CD14-positive monocyte (primary cell): ENCODE data around the gene PHLDA3. TPM values are rescaled to one million over a fixed set of nuclear protein-coding genes. Genes with fewer than 3 reads are reported as not detected.

Experiments
- DNase-seq, 3 donors: peaks; one replicate each; pipeline ENCODE4 v3.0.0-alpha.2; 2011 to 2022
- H2AFZ ChIP-seq: 2 replicates; pipeline ENCODE4 v1.6.0; 2012; ENCODE audit warnings: mild to moderate bottlenecking, low read depth, low read length, inconsistent platforms; ENCODE audit not compliant: insufficient read depth, poor library complexity, severe bottlenecking
- H3K27ac ChIP-seq, 2 donors: 1 replicate in 1 of 2; 2 replicates in 1 of 2; pipeline ENCODE4 v1.5.1; 2012 to 2013; ENCODE audit warnings: low read length in 2 of 2, control low read depth in 1 of 2, inconsistent platforms in 1 of 2, low read depth in 1 of 2, mild to moderate bottlenecking in 1 of 2
- H3K27me3 ChIP-seq, 2 donors: one replicate each; pipeline versions ENCODE4 v1.6.0 to v1.6.1; 2011 to 2013; ENCODE audit warnings: low read length in 2 of 2; ENCODE audit not compliant: control insufficient read depth in 2 of 2, insufficient read depth in 2 of 2
- H3K36me3 ChIP-seq, 2 donors: replicated peaks in 1 of 2; 1 replicate in 1 of 2; 2 replicates in 1 of 2; pipeline versions ENCODE4 v1.5.1 to v1.6.1; 2012 to 2013; ENCODE audit warnings: low read length in 2 of 2, control low read depth in 1 of 2, inconsistent platforms in 1 of 2, mild to moderate bottlenecking in 1 of 2; ENCODE audit not compliant: insufficient read depth in 2 of 2, control insufficient read depth in 1 of 2
- H3K4me1 ChIP-seq, 2 donors: 1 replicate in 1 of 2; 2 replicates in 1 of 2; pipeline versions ENCODE4 v1.5.1 to v1.6.1; 2012 to 2013; ENCODE audit warnings: low read length in 2 of 2, control low read depth in 1 of 2, inconsistent platforms in 1 of 2, mild to moderate bottlenecking in 1 of 2, moderate library complexity in 1 of 2; ENCODE audit not compliant: insufficient read depth in 2 of 2, control insufficient read depth in 1 of 2
- H3K4me2 ChIP-seq: replicated peaks from 2 replicates; pipeline ENCODE3; 2012; ENCODE audit warnings: low read length, moderate library complexity, mild to moderate bottlenecking; ENCODE audit not compliant: poor library complexity, severe bottlenecking; ENCODE audit errors: extremely low read depth
- H3K4me3 ChIP-seq, 3 experiments: fragments of 200-600 bp in 1 of 3; sonication (generic) in 1 of 3; replicated peaks in 1 of 3; 1 replicate in 2 of 3; 2 replicates in 1 of 3; pipeline ENCODE4 v1.5.1; 2011 to 2013; ENCODE audit warnings: low read length in 3 of 3, mild to moderate bottlenecking in 3 of 3, control low read depth in 2 of 3, low read depth in 2 of 3, inconsistent platforms in 1 of 3, moderate library complexity in 1 of 3
- H3K79me2 ChIP-seq: 2 replicates; pipeline ENCODE4 v1.6.0; 2012; ENCODE audit warnings: mild to moderate bottlenecking, control low read depth, inconsistent platforms, low read length, moderate library complexity; ENCODE audit not compliant: insufficient read depth
- H3K9ac ChIP-seq: 2 replicates; pipeline ENCODE4 v1.6.0; 2017; ENCODE audit warnings: low read length, mild to moderate bottlenecking; ENCODE audit not compliant: insufficient read depth, poor library complexity, severe bottlenecking
- H3K9me3 ChIP-seq, 2 donors: replicated peaks in 1 of 2; 1 replicate in 1 of 2; 2 replicates in 1 of 2; pipeline versions ENCODE4 v1.5.1 to v1.6.1; 2012 to 2013; ENCODE audit warnings: low read length in 2 of 2, control low read depth in 1 of 2; ENCODE audit not compliant: control insufficient read depth in 1 of 2, insufficient read depth in 1 of 2
- H4K20me1 ChIP-seq: 2 replicates; pipeline ENCODE4 v1.6.0; 2012; ENCODE audit warnings: mild to moderate bottlenecking, low read length, control low read depth, moderate library complexity; ENCODE audit not compliant: insufficient read depth
- H3K27ac Mint-ChIP-seq, 7 donors: one replicate each; pipeline ENCODE4 v1.8.0; 2020; ENCODE audit warnings: mild to moderate bottlenecking in 7 of 7, mixed read lengths in 7 of 7, moderate library complexity in 6 of 7, inconsistent platforms in 2 of 7
- H3K27me3 Mint-ChIP-seq, 3 donors: one replicate each; pipeline ENCODE4 v1.8.0; 2021 to 2022; ENCODE audit warnings: low read depth in 3 of 3, mild to moderate bottlenecking in 3 of 3, mixed read lengths in 3 of 3, moderate library complexity in 3 of 3, inconsistent platforms in 1 of 3
- H3K36me3 Mint-ChIP-seq, 2 donors: one replicate each; pipeline ENCODE4 v1.8.0; 2020; ENCODE audit warnings: mixed read lengths in 2 of 2, inconsistent platforms in 1 of 2, mild to moderate bottlenecking in 1 of 2
- H3K4me1 Mint-ChIP-seq: one replicate; pipeline ENCODE4 v1.8.0; 2020; ENCODE audit warnings: mild to moderate bottlenecking, mixed read lengths
- H3K4me3 Mint-ChIP-seq, 2 donors: one replicate each; pipeline ENCODE4 v1.8.0; 2020; ENCODE audit warnings: mild to moderate bottlenecking in 2 of 2, mixed read lengths in 2 of 2, moderate library complexity in 1 of 2
- H3K9me3 Mint-ChIP-seq, 7 donors: one replicate each; pipeline ENCODE4 v1.8.0; 2020 to 2022; ENCODE audit warnings: mixed read lengths in 7 of 7, mild to moderate bottlenecking in 6 of 7, moderate library complexity in 6 of 7, inconsistent platforms in 2 of 7
- WGBS: methylation state at CpG from one replicate; pipeline ENCODE4 v1.1.5; 2013; ENCODE audit warnings: missing lambda C conversion rate; ENCODE audit not compliant: insufficient coverage; 5-methylcytosine and 5-hydroxymethylcytosine counted together
- intact Hi-C, 2 donors: fragments of 100-400 bp; cut with micrococcal nuclease; formaldehyde crosslinking; loops; one replicate each; pipeline versions ENCODE4 v1.15.0 to v1.15.1; 2023
- polyA plus RNA-seq, 3 donors: library from polyadenylated mRNA; depleted of rRNA in 1 of 3; unstranded in 2 of 3; stranded (reverse) in 1 of 3; fragments of 300-500 nt in 2 of 3; fragments of >200 nt in 1 of 3; fragmentation: Illumina TruSeq in 2 of 3; gene quantifications; 1 replicate in 2 of 3; 2 replicates in 1 of 3; pipeline ENCODE4 v1.2.3, GENCODE V29; 2012 to 2021
- TF ChIP-seq, protein P1 (sequence below): fragments of 200-600 bp; IDR thresholded peaks from one replicate; pipeline ENCODE4 v1.8.0; 2022; ENCODE audit warnings: antibody characterized with exemption, mild to moderate bottlenecking

The PHLDA3 gene
- polyA plus RNA-seq, 3 donors, result 0.08 TPM; not detected in 2

- Mint-ChIP-seq H3K27me3 (peaks cover 2 to 8% (median 5%) of the 10 kb centered on the region in 3 donors), H3K27ac (no peak overlapping the region), H3K9me3 (no peaks in the 10 kb centered on the region), H3K4me1 (peaks cover 17% of the 10 kb centered on the region), H3K4me3 (no peak overlapping the region), H3K36me3 (no peaks in the 10 kb centered on the region)
- H4K20me1 ChIP-seq, result no peaks in the 10 kb centered on the region
- no peaks in the 10 kb centered on the region for H3K79me2 ChIP-seq
- no peak overlapping the region for H3K27ac ChIP-seq
- 100% methylated on average over 2 of the region's 3 CpGs for WGBS
- H3K4me1 ChIP-seq, result peaks cover 7 to 13% of the 10 kb centered on the region in 2 donors
- no peaks in the 10 kb centered on the region for H3K27me3 ChIP-seq
- no peak overlapping the region for H3K9ac ChIP-seq
- H2AFZ ChIP-seq, result no peak overlapping the region
- no peak overlapping the region for H3K4me2 ChIP-seq
- H3K4me3 ChIP-seq, result no peak overlapping the region
- TF ChIP-seq, protein P1, sequence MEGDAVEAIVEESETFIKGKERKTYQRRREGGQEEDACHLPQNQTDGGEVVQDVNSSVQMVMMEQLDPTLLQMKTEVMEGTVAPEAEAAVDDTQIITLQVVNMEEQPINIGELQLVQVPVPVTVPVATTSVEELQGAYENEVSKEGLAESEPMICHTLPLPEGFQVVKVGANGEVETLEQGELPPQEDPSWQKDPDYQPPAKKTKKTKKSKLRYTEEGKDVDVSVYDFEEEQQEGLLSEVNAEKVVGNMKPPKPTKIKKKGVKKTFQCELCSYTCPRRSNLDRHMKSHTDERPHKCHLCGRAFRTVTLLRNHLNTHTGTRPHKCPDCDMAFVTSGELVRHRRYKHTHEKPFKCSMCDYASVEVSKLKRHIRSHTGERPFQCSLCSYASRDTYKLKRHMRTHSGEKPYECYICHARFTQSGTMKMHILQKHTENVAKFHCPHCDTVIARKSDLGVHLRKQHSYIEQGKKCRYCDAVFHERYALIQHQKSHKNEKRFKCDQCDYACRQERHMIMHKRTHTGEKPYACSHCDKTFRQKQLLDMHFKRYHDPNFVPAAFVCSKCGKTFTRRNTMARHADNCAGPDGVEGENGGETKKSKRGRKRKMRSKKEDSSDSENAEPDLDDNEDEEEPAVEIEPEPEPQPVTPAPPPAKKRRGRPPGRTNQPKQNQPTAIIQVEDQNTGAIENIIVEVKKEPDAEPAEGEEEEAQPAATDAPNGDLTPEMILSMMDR, result no peak
- no peaks in the 10 kb centered on the region for H3K9me3 ChIP-seq
- DNase-seq, result no peak
- no peaks in the 10 kb centered on the region for H3K36me3 ChIP-seq
- intact Hi-C loops, result no loop called here
These were observed 9.9 kb downstream of the PHLDA3 start for GRCh38 chr1:201459052-201459451.

GRCh38 chr1:201457508-201457960, 11.5 kb downstream of the PHLDA3 start:
- H3K4me1 ChIP-seq, result peaks cover 13 to 21% of the 10 kb centered on the region in 2 donors
- Mint-ChIP-seq H3K4me3 (no peak overlapping the region), H3K36me3 (no peaks in the 10 kb centered on the region), H3K27me3 (peaks cover under 1 to 5% (median 3%) of the 10 kb centered on the region in 3 donors), H3K27ac (peak overlapping the region in 1 of 7 donors; percentile 6), H3K9me3 (no peaks in the 10 kb centered on the region), H3K4me1 (peaks cover 22% of the 10 kb centered on the region)
- H3K4me3 ChIP-seq, result no peak overlapping the region
- H3K9me3 ChIP-seq, result no peaks in the 10 kb centered on the region
- TF ChIP-seq, protein P1, result no peak
- intact Hi-C loops, result no loop called here
- no peak for DNase-seq
- no peaks in the 10 kb centered on the region for H3K36me3 ChIP-seq
- H3K79me2 ChIP-seq, result no peaks in the 10 kb centered on the region
- H3K9ac ChIP-seq, result no peak overlapping the region
- H3K27me3 ChIP-seq, result no peaks in the 10 kb centered on the region
- WGBS, result 35% methylated on average over 2 of the region's 4 CpGs
- no peak overlapping the region for H3K4me2 ChIP-seq
- H3K27ac ChIP-seq, result no peak overlapping the region
- H4K20me1 ChIP-seq, result no peaks in the 10 kb centered on the region
- no peak overlapping the region for H2AFZ ChIP-seq
